ENCODE measurements around the gene SUGP1.

The SUGP1 gene

GRCh38 chr19:19294914-19295313 lies 25.4 kb downstream of the SUGP1 start:
- DNase-seq, result no peak

GRCh38 chr19:19292607-19293006 lies 27.7 kb downstream of the SUGP1 start:
- no peak for DNase-seq

- no peak for DNase-seq
Observed at GRCh38 chr19:19285686-19286085, 34.6 kb downstream of the SUGP1 start.

GRCh38 chr19:19280561-19280960 lies 39.7 kb downstream of the SUGP1 start:
- DNase-seq, result no peak

GRCh38 chr19:19279853-19280252 lies 40.5 kb downstream of the SUGP1 start:
- no peak for DNase-seq

GRCh38 chr19:19279062-19279612 lies 41.2 kb downstream of the SUGP1 start:
- no peak for DNase-seq

GRCh38 chr19:19278315-19278714 lies 42.0 kb downstream of the SUGP1 start:
- DNase-seq, result no peak

GRCh38 chr19:19276851-19277250 lies 43.5 kb downstream of the SUGP1 start:
- no peak for DNase-seq

GRCh38 chr19:19276386-19276785 lies 43.9 kb downstream of the SUGP1 start:
- no peak for DNase-seq

- no peak for DNase-seq
Observed at GRCh38 chr19:19274716-19275565, 45.4 kb downstream of the SUGP1 start.

- no peak for DNase-seq
Observed at GRCh38 chr19:19274146-19274545, 46.2 kb downstream of the SUGP1 start.

- no peak for DNase-seq
Observed at GRCh38 chr19:19271828-19272599, 48.3 kb downstream of the SUGP1 start.

- no peak for DNase-seq
Observed at GRCh38 chr19:19270749-19271571, 49.3 kb downstream of the SUGP1 start.

- DNase-seq, result no peak
Observed at GRCh38 chr19:19269952-19270694, 50.2 kb downstream of the SUGP1 start.

GRCh38 chr19:19268453-19269385 lies 51.6 kb downstream of the SUGP1 start:
- no peak for DNase-seq

GRCh38 chr19:19267305-19267704 lies 53.0 kb downstream of the SUGP1 start:
- no peak for DNase-seq

- DNase-seq, result no peak
Observed at GRCh38 chr19:19263886-19264487, 56.3 kb downstream of the SUGP1 start.

GRCh38 chr19:19262190-19263057 lies 57.9 kb downstream of the SUGP1 start:
- no peak for DNase-seq

GRCh38 chr19:19261350-19262189 lies 58.7 kb downstream of the SUGP1 start:
- no peak for DNase-seq
